ENCODE results near the gene GLS2. TPM values are rescaled to one million over a fixed set of nuclear protein-coding genes. Genes with fewer than 3 reads are reported as not detected.
A peak's percentile ranks its signal among the peaks of the same experiment; 100 is the strongest.

Gene GLS2
- total and polyA plus RNA-seq, 10 of the 15 experiments (the other 5 are each of a cell fraction or from before 2014, with no cell fraction given), result 0.64 to 6.4 (median 3.3) TPM

DNA sequence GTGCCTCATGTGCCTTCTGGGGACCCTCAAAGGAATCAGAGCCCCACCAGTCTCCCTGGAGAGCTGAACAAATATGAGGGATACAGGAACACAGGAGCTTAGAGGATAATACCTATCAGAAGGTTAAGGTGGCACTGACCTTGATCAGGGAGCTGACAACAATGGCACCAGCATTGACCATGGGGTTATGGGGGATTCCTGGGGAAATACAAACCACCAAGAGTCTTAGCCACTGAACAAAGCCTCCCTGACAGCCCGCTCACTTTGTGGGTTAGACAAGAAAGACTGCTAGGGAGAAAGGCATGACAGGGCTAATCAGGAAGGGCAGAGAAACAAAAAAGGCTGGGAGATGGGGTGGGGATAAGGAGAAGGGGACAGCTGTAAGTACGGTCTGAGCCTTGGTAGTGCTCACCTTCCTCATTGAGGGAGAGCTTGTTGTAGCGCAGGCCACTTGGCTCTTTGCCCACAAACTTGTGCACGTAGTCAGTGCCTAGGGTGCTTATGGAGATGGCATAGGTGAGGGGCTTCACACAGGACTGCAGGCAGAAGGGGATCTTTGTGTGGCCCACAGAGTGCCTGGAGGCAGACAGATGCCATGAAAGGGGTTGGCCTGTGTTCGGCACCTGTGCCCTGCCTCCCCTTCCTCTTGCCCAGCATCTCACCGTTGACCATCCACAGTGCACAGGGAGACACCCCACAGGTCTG lies 10.3 kb downstream of the GLS2 start (continued):
- TF ChIP-seq, protein P1, sequence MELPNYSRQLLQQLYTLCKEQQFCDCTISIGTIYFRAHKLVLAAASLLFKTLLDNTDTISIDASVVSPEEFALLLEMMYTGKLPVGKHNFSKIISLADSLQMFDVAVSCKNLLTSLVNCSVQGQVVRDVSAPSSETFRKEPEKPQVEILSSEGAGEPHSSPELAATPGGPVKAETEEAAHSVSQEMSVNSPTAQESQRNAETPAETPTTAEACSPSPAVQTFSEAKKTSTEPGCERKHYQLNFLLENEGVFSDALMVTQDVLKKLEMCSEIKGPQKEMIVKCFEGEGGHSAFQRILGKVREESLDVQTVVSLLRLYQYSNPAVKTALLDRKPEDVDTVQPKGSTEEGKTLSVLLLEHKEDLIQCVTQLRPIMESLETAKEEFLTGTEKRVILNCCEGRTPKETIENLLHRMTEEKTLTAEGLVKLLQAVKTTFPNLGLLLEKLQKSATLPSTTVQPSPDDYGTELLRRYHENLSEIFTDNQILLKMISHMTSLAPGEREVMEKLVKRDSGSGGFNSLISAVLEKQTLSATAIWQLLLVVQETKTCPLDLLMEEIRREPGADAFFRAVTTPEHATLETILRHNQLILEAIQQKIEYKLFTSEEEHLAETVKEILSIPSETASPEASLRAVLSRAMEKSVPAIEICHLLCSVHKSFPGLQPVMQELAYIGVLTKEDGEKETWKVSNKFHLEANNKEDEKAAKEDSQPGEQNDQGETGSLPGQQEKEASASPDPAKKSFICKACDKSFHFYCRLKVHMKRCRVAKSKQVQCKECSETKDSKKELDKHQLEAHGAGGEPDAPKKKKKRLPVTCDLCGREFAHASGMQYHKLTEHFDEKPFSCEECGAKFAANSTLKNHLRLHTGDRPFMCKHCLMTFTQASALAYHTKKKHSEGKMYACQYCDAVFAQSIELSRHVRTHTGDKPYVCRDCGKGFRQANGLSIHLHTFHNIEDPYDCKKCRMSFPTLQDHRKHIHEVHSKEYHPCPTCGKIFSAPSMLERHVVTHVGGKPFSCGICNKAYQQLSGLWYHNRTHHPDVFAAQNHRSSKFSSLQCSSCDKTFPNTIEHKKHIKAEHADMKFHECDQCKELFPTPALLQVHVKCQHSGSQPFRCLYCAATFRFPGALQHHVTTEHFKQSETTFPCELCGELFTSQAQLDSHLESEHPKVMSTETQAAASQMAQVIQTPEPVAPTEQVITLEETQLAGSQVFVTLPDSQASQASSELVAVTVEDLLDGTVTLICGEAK (IDR thresholded peaks at IDR 0.05; ENCODE audit: borderline replicate concordance), result no peak
- TF ChIP-seq NFIC (IDR thresholded peaks at IDR 0.05; ENCODE audit: low read depth, low read length), result no peak
- TF ChIP-seq NR2F1 (conservative IDR thresholded peaks at IDR 0.05), result 0 out of 2 replicates have a peak, but pooled peaks have one; percentile 18

DNA sequence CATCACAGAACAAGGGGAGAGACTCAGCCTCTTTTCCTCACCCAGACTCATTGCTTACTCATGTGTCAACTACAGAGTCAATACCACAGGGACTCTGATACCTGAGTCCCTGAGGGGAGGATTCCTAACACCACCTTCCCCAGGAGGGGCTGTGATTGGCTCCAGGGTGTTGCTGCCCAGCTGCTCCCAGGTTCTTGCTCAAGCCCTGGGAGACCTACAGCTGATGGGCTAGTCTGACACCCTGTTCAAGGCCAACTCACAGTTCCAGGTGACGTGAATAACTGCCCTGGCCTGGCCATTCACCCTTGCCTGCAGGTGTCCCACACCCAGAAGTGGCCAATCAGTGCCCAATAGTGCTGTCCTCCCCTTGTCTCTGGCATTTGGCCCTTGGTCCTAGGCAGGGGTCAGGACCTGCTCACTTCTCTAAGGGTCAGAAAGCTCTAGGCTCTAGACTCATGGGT lies 11.0 kb downstream of the GLS2 start:
- CTCF ChIA-PET, result interaction anchor here (0.8 kb wide), 1 partner anchor 13 kb away, joined by 4 read pairs; no protein-coding TSS in a partner anchor
- 100% methylated on average over 1 of the region's 1 CpG for WGBS (ENCODE audit: insufficient coverage, insufficient replicate concordance, low lambda C conversion rate, missing lambda C conversion rate)
- H3K79me2 ChIP-seq (ENCODE audit: control insufficient read depth, insufficient read depth, low read length), result peaks cover 3% of the 10 kb centered on the region
- DNase-seq (ENCODE audit: low read depth, low spot score) (no peak), ATAC-seq (peak; percentile 10), FAIRE-seq (no peak)
- no peaks in the 10 kb centered on the region for H3K9me3 ChIP-seq (replicated peaks; ENCODE audit: control insufficient read depth, insufficient read depth, low read length)
- H3K36me3 ChIP-seq (ENCODE audit: control insufficient read depth in 2 of 2, insufficient read depth in 2 of 2, low read length in 1 of 2), result peaks cover 0 to under 1% of the 10 kb centered on the region in 2 experiments; a peak in 2 of 4 replicates
- H3K27me3 ChIP-seq (replicated peaks in 1 of 2; ENCODE audit: control insufficient read depth in 2 of 2, insufficient read depth in 2 of 2, low read length in 1 of 2), result no peaks in the 10 kb centered on the region
- in situ Hi-C loops (cut with MboI), result no loop called here
- H2AFZ ChIP-seq (ENCODE audit: control insufficient read depth, low read depth, low read length), result no peak overlapping the region
- no TSS peak for BruUV-seq (replicated peaks)
- no peak overlapping the region for H3K4me2 ChIP-seq (ENCODE audit: control insufficient read depth, insufficient read depth)
- H3K27ac ChIP-seq (ENCODE audit: control insufficient read depth, insufficient read depth), result no peak overlapping the region
- intact Hi-C loops (cut with micrococcal nuclease; ENCODE audit: unreplicated experiment), result no loop called here
- peaks cover 3% of the 10 kb centered on the region; the same call in 1 of the 2 replicates for H4K20me1 ChIP-seq (ENCODE audit: control insufficient read depth, insufficient read depth)
- peaks cover 14% of the 10 kb centered on the region for H3K4me1 ChIP-seq (ENCODE audit: control insufficient read depth, insufficient read depth, low read length)
- POLR2A ChIA-PET, result interaction anchor here (0.5 to 0.6 kb wide), 2 partner anchors 132 to 157 kb away, joined by 3 to 4 read pairs; no protein-coding TSS in a partner anchor
- no peak for TF ChIP-seq TCF7 (IDR thresholded peaks at IDR 0.05; ENCODE audit: borderline replicate concordance)
- TF ChIP-seq IRF4 (IDR thresholded peaks at IDR 0.05; ENCODE audit: low read depth, low read length), result no peak
- TF ChIP-seq TARDBP (IDR thresholded peaks at IDR 0.05; ENCODE audit: borderline replicate concordance), result no peak
- no peak for TF ChIP-seq POU2F2 (IDR thresholded peaks at IDR 0.05; ENCODE audit: borderline replicate concordance, low read depth, low read length)
- TF ChIP-seq ATF7 (IDR thresholded peaks at IDR 0.05; ENCODE audit: low read depth), result no peak
- TF ChIP-seq RCOR1 (conservative IDR thresholded peaks at IDR 0.05; ENCODE audit: low read depth, low read length), result no peak
- no peak for TF ChIP-seq PAX8 (IDR thresholded peaks at IDR 0.05)
- TF ChIP-seq LARP7 (IDR thresholded peaks at IDR 0.05), result no peak
- TF ChIP-seq, protein P2, sequence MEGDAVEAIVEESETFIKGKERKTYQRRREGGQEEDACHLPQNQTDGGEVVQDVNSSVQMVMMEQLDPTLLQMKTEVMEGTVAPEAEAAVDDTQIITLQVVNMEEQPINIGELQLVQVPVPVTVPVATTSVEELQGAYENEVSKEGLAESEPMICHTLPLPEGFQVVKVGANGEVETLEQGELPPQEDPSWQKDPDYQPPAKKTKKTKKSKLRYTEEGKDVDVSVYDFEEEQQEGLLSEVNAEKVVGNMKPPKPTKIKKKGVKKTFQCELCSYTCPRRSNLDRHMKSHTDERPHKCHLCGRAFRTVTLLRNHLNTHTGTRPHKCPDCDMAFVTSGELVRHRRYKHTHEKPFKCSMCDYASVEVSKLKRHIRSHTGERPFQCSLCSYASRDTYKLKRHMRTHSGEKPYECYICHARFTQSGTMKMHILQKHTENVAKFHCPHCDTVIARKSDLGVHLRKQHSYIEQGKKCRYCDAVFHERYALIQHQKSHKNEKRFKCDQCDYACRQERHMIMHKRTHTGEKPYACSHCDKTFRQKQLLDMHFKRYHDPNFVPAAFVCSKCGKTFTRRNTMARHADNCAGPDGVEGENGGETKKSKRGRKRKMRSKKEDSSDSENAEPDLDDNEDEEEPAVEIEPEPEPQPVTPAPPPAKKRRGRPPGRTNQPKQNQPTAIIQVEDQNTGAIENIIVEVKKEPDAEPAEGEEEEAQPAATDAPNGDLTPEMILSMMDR (IDR thresholded peaks at IDR 0.05 in 2 of 3, conservative IDR thresholded peaks at IDR 0.05 in 1 of 3; ENCODE audit: control insufficient read depth in 2 of 3, extremely low read depth in 1 of 3, insufficient read depth in 1 of 3, low read depth in 3 of 3, low read length in 3 of 3), result no peak
- no peak for TF ChIP-seq CHD1 (IDR thresholded peaks at IDR 0.05; ENCODE audit: low read depth, low read length)
- no peak overlapping the region for H3K9ac ChIP-seq (ENCODE audit: control insufficient read depth, insufficient read depth, low read length)
- SMC1A ChIA-PET (ENCODE audit: uncharacterized antibody, unreplicated experiment), result interaction anchor here (0.9 kb wide), 1 partner anchor 16 kb away, joined by 3 read pairs; no protein-coding TSS in a partner anchor
- no peak overlapping the region for H3K4me3 ChIP-seq
- RAD21 ChIA-PET (ENCODE audit: unreplicated experiment), result no interaction called here

Data from GM12878 (cell line).